ENCODE data around the gene SDC3.

SDC3 gene

DNA sequence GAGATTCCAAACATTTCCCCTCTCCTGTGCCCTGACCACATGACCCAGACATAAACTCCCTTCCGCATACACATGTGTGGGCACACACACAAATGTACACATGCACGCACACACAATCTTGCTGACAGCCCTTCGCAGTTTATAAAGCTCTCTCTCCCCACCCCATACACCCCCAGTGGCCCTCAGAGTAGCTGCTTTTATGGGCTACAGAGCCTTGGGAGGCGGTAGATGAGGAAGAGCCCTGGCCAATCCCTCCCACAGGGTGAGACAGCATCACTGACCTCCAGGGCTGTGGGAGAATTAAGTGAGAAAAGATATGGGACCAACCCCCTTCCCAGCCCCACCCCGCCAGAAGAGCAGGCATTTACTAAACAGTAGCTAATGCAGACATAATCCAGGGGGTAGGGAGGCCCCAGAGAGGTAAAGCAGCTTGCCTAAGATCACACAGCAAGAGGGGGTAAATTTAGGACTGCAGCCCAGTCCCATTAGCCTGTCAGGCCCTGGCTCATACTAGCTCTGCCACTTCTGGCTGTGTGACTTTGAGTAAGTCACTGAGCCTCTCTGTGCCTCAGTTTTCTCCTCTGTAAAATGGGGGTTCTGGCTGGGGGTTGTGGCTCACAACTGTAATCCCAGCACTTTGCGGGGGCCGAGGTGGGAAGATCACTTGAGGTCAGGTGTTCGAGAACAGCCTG is 5.1 kb downstream of the SDC3 start:
- Mint-ChIP-seq H3K4me3 (no peak overlapping the region), H3K27me3 (peaks cover 34% of the 10 kb centered on the region), H3K4me1 (ENCODE audit: low read depth) (peaks cover 7% of the 10 kb centered on the region), H3K36me3 (ENCODE audit: low read depth) (no peaks in the 10 kb centered on the region), H3K9me3 (no peaks in the 10 kb centered on the region), H3K27ac (no peak overlapping the region)

DNA sequence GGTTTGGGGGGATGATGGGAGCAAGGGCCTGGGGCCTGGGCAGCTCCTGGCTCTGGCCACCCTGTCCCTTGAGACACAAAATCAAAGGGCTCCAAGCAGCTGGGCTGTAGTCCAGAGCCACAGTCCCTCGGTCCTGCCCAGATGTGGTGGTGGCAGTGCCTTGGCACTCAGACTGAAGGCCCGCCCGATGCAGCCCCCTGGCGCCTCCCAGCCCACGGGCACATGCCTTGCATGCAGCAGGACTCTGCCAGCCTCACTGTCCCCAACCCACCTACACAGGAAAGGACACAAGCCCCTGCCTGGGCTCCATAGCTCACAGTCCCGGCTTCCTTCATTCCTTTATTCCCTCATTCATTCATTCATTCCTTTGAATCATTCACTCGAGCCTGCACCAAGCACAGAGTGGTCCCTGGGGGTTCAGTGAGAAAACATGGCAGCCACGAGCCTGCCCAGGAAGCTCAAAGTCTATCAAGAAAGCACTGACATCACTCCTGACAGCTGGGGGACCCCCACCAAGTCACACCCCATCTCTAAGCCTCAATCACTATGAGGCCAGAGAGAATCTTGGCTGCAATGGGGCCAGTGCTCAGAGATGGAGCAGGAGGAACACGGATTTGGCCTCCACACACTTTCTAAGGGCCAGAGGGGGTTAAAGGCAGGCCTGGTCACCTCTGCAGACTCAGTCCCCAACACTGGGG is 5.8 kb downstream of the SDC3 start:
- H3K27ac Mint-ChIP-seq, result no peak overlapping the region
- H3K4me3 Mint-ChIP-seq, result no peak overlapping the region
- H3K36me3 Mint-ChIP-seq (ENCODE audit: low read depth), result no peaks in the 10 kb centered on the region
- no peaks in the 10 kb centered on the region for H3K9me3 Mint-ChIP-seq
- H3K4me1 Mint-ChIP-seq (ENCODE audit: low read depth), result peaks cover 5% of the 10 kb centered on the region
- peaks cover 33% of the 10 kb centered on the region for H3K27me3 Mint-ChIP-seq

DNA sequence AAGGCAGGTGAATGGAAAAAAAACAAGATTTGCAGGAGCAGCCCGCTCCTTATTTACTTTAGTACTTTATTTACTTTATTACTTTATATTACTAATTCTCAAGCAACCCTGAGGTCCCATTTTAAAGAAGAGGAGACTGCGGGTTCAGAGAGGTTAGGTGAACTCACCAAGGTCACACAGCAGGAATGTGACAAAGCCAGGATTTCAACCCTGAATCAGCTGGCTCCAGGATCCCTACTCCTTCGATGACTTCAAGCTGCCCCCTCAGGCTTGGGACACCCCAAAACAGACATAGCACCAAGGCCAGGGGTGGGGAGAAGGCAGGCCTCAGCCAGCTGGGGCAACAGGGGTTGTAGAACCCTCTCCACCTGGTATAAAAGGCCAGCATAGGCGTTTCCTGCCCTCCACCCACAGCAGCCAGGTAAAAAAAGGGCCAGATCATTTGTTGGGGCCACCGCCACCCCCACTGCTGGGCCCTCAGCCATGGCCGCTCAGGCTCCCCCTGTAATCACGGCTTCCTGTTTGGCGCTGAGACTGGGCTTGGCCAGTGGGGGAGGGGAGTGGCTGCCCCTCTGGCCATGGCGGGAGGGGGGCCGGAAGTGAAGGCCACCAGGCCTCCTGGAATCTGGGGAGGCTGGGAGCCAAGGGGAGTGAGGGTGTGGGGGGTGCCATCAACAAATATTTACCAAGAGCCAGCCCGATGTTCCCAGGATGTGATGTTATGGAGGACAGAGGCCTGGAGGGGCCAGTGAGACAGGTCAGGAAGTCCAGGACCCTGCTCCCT is 6.6 kb downstream of the SDC3 start:
- no peak overlapping the region for H3K4me3 Mint-ChIP-seq
- no peaks in the 10 kb centered on the region for H3K9me3 Mint-ChIP-seq
- H3K4me1 Mint-ChIP-seq (ENCODE audit: low read depth), result no peaks in the 10 kb centered on the region
- H3K27ac Mint-ChIP-seq, result no peak overlapping the region
- H3K36me3 Mint-ChIP-seq (ENCODE audit: low read depth), result no peaks in the 10 kb centered on the region
- peaks cover 27% of the 10 kb centered on the region for H3K27me3 Mint-ChIP-seq

DNA sequence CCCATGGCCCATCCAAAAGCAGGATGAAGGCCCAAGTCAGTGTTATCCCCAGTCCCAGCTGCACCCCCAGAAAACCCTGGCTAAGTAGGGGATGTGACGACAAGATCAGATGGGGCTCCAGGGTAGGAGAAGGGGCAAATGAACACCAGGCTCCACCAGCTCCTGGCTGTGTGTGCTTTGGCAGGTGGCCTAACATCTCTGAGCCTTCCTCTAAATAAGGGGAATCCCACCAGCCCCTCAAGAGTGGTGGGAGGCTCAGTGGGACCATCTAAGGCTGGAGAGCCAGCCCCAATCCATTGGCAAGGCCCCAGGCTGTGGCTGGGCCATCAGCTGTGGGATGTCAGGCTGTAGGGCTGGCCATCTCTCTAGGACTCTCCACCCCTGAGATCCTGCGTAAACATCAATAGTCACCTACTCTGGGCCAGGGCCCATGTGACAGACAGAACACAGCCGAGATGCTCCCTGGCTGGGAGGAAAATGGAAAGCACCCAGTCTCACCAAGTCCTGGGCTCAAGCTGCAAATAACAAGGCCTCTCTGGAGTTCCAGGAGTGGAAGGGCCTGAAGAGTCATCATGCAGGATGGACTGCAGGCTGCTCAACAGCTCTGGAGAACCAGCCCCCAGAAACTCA is 7.5 kb downstream of the SDC3 start:
- Mint-ChIP-seq H3K36me3 (ENCODE audit: low read depth) (no peaks in the 10 kb centered on the region), H3K4me3 (no peak overlapping the region), H3K9me3 (no peaks in the 10 kb centered on the region), H3K4me1 (ENCODE audit: low read depth) (no peaks in the 10 kb centered on the region), H3K27ac (no peak overlapping the region), H3K27me3 (peaks cover 26% of the 10 kb centered on the region)

DNA sequence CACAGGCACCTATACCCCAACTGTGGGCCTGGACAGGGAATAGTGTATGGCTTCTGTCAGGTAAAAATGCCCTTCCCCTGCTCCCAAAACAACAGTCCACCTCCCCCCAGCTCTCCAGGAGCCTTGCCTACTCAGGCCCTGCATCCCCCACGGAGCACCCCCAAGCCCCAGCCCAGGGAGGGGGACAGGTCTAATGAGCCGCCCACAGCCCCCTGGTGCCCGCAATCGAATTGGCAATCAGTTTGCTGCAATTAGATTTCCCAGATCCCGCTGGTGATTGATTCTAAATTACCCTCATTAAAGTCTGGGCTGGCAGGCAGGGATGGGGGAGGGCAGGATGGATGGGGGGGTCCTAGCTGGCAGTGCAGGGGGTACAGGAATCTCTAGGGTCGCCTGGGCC is 8.1 kb downstream of the SDC3 start:
- no peaks in the 10 kb centered on the region for H3K36me3 Mint-ChIP-seq (ENCODE audit: low read depth)
- H3K4me3 Mint-ChIP-seq, result no peak overlapping the region
- H3K9me3 Mint-ChIP-seq, result no peaks in the 10 kb centered on the region
- peaks cover 20% of the 10 kb centered on the region for H3K27me3 Mint-ChIP-seq
- H3K4me1 Mint-ChIP-seq (ENCODE audit: low read depth), result no peaks in the 10 kb centered on the region
- no peak overlapping the region for H3K27ac Mint-ChIP-seq

DNA sequence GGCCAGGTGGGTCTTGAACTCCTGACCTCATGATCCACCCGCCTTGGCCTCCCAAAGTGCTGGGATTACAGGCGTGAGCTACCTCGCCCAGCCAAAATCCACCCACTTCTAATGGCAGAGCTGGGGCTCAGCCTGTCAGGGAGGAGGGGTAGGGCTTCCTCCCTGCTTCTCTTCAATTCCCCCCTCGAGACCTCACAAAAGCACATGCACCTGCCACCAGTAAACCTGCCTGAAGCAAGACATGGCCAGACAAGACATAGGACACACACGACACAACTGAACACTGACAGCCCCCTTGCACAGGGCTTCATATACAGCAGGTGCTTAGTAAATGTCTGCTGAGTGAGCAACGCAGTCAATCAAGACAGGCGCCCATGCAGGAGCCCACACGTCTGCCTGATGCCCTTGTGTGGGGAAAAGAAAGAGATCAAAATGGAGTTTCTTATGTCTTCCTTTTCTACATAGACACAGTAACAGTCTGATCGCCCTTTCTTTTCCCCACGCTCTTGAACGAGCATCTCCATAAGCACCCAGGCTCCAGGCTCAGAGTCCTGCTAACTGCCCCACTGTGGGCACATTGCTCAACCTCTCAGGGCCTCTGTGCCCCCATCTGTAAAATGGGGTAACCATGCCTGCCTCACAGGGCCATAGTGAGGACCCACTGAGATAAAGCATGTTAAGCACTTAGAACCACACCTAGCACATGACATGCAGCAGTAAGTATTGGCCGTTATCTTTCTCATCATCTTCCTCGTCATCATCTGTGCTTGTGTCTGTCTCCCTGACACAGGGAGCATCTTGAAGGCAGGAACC is 8.8 kb downstream of the SDC3 start:
- Mint-ChIP-seq H3K9me3 (no peaks in the 10 kb centered on the region), H3K4me1 (ENCODE audit: low read depth) (no peaks in the 10 kb centered on the region), H3K27me3 (peaks cover 17% of the 10 kb centered on the region), H3K36me3 (ENCODE audit: low read depth) (no peaks in the 10 kb centered on the region), H3K4me3 (no peak overlapping the region), H3K27ac (no peak overlapping the region)

DNA sequence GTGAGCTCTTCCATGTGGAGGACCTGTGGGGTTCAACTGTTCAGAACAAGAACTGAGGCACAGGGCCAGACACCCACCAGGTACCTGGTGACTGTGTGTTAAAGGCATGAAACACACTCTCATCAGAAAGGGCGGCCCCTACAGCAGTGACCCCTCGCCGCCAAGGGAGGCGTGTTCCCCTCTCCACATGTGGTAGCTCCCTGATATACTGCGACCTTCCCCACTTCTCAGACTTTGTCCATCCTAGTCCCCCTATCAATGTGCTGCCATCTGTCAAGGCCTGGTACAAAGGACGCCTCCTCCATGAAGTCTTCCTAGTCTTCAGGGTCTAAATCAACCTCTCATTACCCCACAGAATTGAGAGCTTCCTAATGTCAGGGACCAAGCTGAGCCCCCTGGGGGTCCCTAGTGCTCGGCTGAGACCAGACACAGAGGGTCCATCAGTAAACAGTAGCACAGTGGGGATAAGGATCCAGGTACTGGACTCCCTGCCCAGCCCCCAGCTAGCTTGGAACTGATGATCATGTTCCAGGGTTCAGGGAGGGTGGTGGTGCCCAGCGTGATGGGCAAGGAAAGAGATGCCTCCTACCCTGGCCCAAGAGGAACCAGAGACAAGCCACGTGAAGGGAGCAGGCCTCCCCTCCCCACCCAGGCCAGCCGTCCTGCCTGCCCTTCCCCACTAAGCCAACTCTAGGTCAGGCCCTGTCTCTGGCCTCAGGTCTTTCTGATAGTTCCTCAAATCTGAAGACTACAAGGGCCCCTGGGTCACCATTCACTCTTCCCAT is 10.3 kb downstream of the SDC3 start:
- no peak overlapping the region for H3K27ac Mint-ChIP-seq
- no peak overlapping the region for H3K4me3 Mint-ChIP-seq
- no peaks in the 10 kb centered on the region for H3K9me3 Mint-ChIP-seq
- H3K36me3 Mint-ChIP-seq (ENCODE audit: low read depth), result no peaks in the 10 kb centered on the region
- H3K4me1 Mint-ChIP-seq (ENCODE audit: low read depth), result no peaks in the 10 kb centered on the region
- peaks cover 10% of the 10 kb centered on the region for H3K27me3 Mint-ChIP-seq

DNA sequence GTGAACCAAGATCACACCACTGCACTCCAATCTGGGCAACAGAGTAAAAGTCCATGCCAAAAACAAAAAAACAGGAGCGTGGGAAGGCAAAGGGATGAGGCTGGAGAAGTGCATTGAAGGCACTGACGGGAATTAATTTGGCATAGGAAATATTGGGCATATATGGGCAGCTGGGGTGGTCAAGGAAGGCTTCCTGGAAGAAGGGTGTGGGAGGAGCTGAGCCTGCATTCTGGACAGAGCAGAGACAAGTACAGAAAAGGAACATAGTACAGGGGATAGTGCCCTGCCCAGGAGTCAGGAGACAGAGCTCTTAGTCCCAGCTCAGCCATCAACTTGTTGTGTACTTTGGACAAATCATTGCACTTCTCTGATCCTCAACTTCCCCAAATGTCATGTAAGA is 11.7 kb downstream of the SDC3 start:
- Mint-ChIP-seq H3K27me3 (peaks cover 4% of the 10 kb centered on the region), H3K9me3 (no peaks in the 10 kb centered on the region), H3K27ac (no peak overlapping the region), H3K36me3 (ENCODE audit: low read depth) (no peaks in the 10 kb centered on the region), H3K4me1 (ENCODE audit: low read depth) (no peaks in the 10 kb centered on the region), H3K4me3 (no peak overlapping the region)

DNA sequence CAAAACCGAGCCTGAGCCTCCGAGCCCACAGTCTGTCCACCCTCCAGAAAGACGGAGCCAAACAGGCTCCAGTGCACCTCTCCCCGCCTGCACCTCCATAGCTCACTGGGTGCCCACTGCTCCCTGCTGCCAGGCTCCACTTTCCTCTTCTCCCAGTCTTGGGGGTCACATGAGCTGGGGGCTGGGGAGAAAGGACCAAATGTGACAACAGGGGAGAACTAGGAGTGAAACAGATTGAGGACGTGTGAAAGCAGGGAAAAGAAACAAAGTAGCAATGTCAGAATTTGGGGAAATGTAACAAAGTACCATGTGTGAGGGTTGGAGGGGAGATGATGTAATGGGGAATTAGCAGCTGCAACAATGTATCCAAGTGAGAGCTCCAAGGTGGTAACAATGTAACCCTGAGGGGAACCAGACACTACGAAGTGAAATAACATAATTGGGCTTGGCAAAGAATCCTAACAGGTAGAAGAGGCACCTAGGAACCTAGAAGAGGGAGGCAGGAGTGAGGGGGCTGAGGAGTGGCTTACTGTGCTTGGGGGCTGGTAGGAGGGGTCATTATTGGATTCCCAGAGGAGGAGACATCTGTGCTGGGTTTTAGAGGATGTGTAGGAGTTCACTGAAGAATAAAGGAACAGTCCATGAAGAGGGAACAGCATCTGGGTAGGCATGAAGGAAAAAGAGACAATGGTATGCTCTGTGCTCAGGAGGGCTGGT is 12.5 kb downstream of the SDC3 start:
- Mint-ChIP-seq H3K9me3 (no peaks in the 10 kb centered on the region), H3K4me3 (no peak overlapping the region), H3K27me3 (peaks cover 4% of the 10 kb centered on the region), H3K27ac (no peak overlapping the region), H3K36me3 (ENCODE audit: low read depth) (no peaks in the 10 kb centered on the region), H3K4me1 (ENCODE audit: low read depth) (no peaks in the 10 kb centered on the region)

DNA sequence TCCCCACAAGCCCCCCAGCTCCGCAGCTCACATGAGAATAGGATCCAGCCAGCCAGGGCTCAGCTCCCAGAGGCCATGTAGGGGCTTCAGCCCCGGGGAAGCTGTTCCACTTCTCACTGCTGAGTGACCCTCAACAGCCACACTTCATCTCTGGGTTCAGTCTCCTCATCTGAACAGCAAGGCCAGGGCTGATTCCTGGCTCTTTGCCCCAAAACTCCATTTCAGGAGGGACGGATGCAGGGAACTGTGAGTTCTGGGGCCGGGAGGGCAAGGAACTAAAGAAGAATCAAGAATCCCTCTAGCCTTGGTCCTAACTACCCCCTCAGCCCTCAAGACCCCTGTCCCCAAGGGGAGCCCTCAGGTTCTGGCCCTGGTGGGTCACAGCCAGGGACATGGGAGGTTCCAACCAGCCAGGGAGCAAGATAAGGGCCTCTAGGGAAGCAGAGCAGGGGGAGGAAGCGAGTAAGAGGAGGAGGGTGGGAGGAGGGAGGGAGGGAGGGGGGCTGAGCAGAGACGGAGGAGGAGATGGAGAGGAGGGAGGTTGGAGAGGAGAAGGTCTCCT is 13.1 kb downstream of the SDC3 start:
- Mint-ChIP-seq H3K4me3 (no peak overlapping the region), H3K9me3 (no peaks in the 10 kb centered on the region), H3K4me1 (ENCODE audit: low read depth) (no peaks in the 10 kb centered on the region), H3K36me3 (ENCODE audit: low read depth) (no peaks in the 10 kb centered on the region), H3K27ac (no peak overlapping the region), H3K27me3 (peaks cover 4% of the 10 kb centered on the region)

DNA sequence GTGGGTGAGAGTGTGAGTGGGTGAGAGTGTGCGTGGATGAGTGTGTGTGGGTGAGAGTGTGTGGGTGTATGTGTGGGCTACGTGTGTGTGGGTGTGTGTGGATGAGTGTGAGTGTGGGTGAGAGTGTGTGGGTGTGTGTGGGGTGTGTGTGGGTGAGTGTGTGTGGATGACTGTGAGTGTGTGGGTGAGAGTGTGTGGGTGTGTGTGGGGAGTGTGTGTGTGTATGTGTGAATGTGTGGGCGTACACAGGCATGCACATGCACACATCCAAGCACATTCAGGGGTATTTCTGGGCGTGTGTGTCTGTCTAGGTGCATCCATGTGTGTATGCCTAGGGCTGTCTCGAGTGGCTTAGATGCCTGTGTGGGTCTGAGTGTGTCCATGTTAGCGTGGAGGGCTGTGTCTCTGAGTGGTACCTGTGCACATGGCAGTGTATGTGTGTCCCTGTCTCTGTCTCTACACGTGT is 14.0 kb downstream of the SDC3 start:
- Mint-ChIP-seq H3K36me3 (ENCODE audit: low read depth) (no peaks in the 10 kb centered on the region), H3K4me3 (no peak overlapping the region), H3K27ac (peak overlapping the region; percentile 3), H3K9me3 (no peaks in the 10 kb centered on the region), H3K4me1 (ENCODE audit: low read depth) (no peaks in the 10 kb centered on the region), H3K27me3 (peaks cover 4% of the 10 kb centered on the region)

DNA sequence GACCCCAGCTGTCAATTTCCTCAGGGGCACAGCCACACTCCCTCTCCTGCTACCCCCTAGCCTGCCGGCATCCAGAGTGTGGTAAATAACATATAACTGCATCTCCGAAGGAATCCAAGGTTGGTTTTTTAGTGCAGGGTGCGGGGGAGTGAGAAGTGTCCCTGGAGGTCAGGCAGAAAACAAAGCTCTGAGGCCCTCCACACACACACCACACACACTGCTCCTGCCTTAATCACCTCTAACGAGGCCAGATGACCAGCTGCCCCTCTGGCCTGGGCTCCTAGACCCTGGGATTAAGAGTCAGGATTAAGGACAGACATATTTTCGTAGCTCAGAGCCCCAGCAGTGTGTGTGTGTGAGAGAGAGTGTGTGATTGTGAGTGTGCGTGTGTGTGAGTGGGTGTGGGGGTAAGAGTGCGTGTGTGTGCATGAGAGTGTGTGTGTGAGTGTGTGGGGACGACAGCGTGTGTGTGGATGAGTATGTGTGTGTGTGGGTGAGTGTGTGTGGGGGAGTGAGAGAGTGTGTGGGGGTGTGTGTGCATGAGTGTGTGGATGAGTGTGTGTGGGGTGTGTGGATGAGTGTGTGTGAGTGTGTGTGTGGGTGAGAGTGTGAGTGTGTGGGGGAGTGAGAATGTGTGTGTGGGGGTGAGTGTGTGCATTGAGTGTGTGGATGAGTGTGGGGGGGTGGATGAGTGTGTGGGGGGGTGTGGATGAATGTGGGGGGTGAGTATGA is 14.6 kb downstream of the SDC3 start:
- peak overlapping the region; percentile 3 for H3K27ac Mint-ChIP-seq

More for the DNA sequence above, 14.6 kb downstream of the SDC3 start:
- H3K4me3 Mint-ChIP-seq, result no peak overlapping the region
- H3K27me3 Mint-ChIP-seq, result peaks cover 4% of the 10 kb centered on the region
- H3K4me1 Mint-ChIP-seq (ENCODE audit: low read depth), result no peaks in the 10 kb centered on the region
- no peaks in the 10 kb centered on the region for H3K9me3 Mint-ChIP-seq
- H3K36me3 Mint-ChIP-seq (ENCODE audit: low read depth), result no peaks in the 10 kb centered on the region
